ENCODE measurements around the gene MGST2.
A peak's percentile ranks its signal among the peaks of the same experiment; 100 is the strongest.

The MGST2 gene

GRCh38 chr4:139676913-139677585 is 11.4 kb downstream of the MGST2 start:
- no peaks in the 10 kb centered on the region for H3K27me3 ChIP-seq (ENCODE audit: control insufficient read depth, insufficient read depth, low read length)
- peaks cover 14% of the 10 kb centered on the region for H3K4me1 ChIP-seq (ENCODE audit: control insufficient read depth, insufficient read depth, low read length)
- no peaks in the 10 kb centered on the region for H3K9me3 ChIP-seq (ENCODE audit: control insufficient read depth, low read length)
- peaks cover 8% of the 10 kb centered on the region for H3K36me3 ChIP-seq (ENCODE audit: control insufficient read depth, insufficient read depth, low read length)
- H3K9ac ChIP-seq (ENCODE audit: low read length): no peak overlapping the region
- no peak overlapping the region for H3K4me3 ChIP-seq (ENCODE audit: low read length)

DNA sequence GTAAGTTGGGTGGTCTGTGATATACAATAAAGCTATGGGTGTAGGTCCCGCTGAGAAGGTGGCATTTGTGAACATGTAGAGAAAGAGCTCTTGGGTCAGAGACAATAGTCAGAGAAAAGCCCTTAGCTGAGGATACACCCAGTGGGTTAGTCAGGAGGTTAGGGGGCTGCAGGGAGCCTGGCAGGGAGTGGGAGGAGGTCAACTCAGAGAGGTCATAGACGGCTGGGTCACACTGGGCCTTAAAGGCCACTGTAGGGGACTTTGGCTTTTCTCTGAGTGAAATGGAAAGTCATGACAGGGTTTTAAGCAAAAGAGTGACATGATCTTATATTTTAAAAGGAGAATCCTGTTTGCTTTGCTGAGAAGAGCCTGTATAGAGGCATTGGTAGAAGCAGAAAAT is 16.7 kb downstream of the MGST2 start:
- H3K27me3 ChIP-seq (ENCODE audit: control insufficient read depth, insufficient read depth, low read length): no peaks in the 10 kb centered on the region
- H3K4me1 ChIP-seq (ENCODE audit: control insufficient read depth, insufficient read depth, low read length): peaks cover 25% of the 10 kb centered on the region
- no peak overlapping the region for H3K4me3 ChIP-seq (ENCODE audit: low read length)
- no peaks in the 10 kb centered on the region for H3K9me3 ChIP-seq (ENCODE audit: control insufficient read depth, low read length)
- H3K36me3 ChIP-seq (ENCODE audit: control insufficient read depth, insufficient read depth, low read length): peaks cover 8% of the 10 kb centered on the region
- no peak overlapping the region for H3K9ac ChIP-seq (ENCODE audit: low read length)

- H3K4me3 ChIP-seq (ENCODE audit: low read length): no peak overlapping the region
- H3K9me3 ChIP-seq (ENCODE audit: control insufficient read depth, low read length): no peaks in the 10 kb centered on the region
- no peaks in the 10 kb centered on the region for H3K27me3 ChIP-seq (ENCODE audit: control insufficient read depth, insufficient read depth, low read length)
- peak overlapping the region; percentile 12 for H3K9ac ChIP-seq (ENCODE audit: low read length)
- H3K4me1 ChIP-seq (ENCODE audit: control insufficient read depth, insufficient read depth, low read length): peaks cover 30% of the 10 kb centered on the region
- H3K36me3 ChIP-seq (ENCODE audit: control insufficient read depth, insufficient read depth, low read length): peaks cover 8% of the 10 kb centered on the region
Measured at GRCh38 chr4:139682741-139683151, 17.1 kb downstream of the MGST2 start.

GRCh38 chr4:139684351-139684750 is 18.7 kb downstream of the MGST2 start:
- Histone ChIP-seq H3K27me3 (ENCODE audit: control insufficient read depth, insufficient read depth, low read length) (no peaks in the 10 kb centered on the region), H3K9ac (ENCODE audit: low read length) (no peak overlapping the region), H3K9me3 (ENCODE audit: control insufficient read depth, low read length) (no peaks in the 10 kb centered on the region), H3K4me1 (ENCODE audit: control insufficient read depth, insufficient read depth, low read length) (peaks cover 30% of the 10 kb centered on the region), H3K4me3 (ENCODE audit: low read length) (no peak overlapping the region), H3K36me3 (ENCODE audit: control insufficient read depth, insufficient read depth, low read length) (no peaks in the 10 kb centered on the region)

DNA sequence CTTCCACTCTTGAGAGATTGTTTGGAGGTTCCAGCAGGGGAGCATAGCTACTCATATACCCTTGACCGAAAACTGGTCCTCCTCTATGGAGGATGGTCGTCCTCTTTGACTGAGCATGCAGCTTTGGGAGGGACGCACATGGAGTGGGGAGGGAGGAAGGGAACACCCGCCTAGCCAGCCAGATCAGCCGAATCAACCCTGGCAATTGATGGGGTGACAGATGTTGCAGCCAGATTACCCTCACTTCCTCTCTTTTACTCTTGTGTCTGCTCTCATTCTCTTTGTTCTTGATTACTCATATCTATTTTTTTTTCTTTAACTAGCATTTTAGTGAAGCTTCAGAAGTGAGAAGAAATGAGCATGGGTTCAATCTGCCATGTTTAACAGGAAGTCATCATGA is 19.6 kb downstream of the MGST2 start:
- peaks cover 30% of the 10 kb centered on the region for H3K4me1 ChIP-seq (ENCODE audit: control insufficient read depth, insufficient read depth, low read length)
- no peaks in the 10 kb centered on the region for H3K9me3 ChIP-seq (ENCODE audit: control insufficient read depth, low read length)
- no peak overlapping the region for H3K4me3 ChIP-seq (ENCODE audit: low read length)
- no peak overlapping the region for H3K9ac ChIP-seq (ENCODE audit: low read length)
- H3K36me3 ChIP-seq (ENCODE audit: control insufficient read depth, insufficient read depth, low read length): no peaks in the 10 kb centered on the region
- H3K27me3 ChIP-seq (ENCODE audit: control insufficient read depth, insufficient read depth, low read length): no peaks in the 10 kb centered on the region

DNA sequence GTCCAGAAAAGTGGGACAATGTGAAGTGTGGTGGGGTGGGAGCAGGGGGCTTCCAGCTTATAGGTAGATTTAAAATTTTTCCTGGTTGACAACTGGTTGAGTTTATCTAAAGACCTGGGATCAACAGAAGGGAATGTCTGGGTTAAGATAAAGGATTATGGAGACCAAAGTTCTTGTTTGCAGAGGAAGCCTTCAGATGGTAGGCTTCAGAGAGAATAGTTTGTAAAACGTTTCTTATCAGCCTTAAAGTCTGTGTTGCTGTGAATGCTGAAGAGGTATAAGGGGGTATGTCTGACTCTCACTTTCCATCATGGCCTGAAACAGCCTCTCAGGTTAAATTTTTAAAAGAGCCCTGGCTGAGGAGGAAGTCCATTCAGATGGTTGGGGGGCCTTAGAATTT is 20.5 kb downstream of the MGST2 start:
- Histone ChIP-seq H3K4me1 (ENCODE audit: control insufficient read depth, insufficient read depth, low read length) (peaks cover 30% of the 10 kb centered on the region), H3K36me3 (ENCODE audit: control insufficient read depth, insufficient read depth, low read length) (no peaks in the 10 kb centered on the region), H3K27me3 (ENCODE audit: control insufficient read depth, insufficient read depth, low read length) (no peaks in the 10 kb centered on the region), H3K9ac (ENCODE audit: low read length) (no peak overlapping the region), H3K4me3 (ENCODE audit: low read length) (no peak overlapping the region), H3K9me3 (ENCODE audit: control insufficient read depth, low read length) (no peaks in the 10 kb centered on the region)

GRCh38 chr4:139686988-139687387 is 21.4 kb downstream of the MGST2 start:
- Histone ChIP-seq H3K27me3 (ENCODE audit: control insufficient read depth, insufficient read depth, low read length) (no peaks in the 10 kb centered on the region), H3K9ac (ENCODE audit: low read length) (no peak overlapping the region), H3K9me3 (ENCODE audit: control insufficient read depth, low read length) (no peaks in the 10 kb centered on the region), H3K4me1 (ENCODE audit: control insufficient read depth, insufficient read depth, low read length) (peaks cover 28% of the 10 kb centered on the region), H3K36me3 (ENCODE audit: control insufficient read depth, insufficient read depth, low read length) (no peaks in the 10 kb centered on the region), H3K4me3 (ENCODE audit: low read length) (no peak overlapping the region)

DNA sequence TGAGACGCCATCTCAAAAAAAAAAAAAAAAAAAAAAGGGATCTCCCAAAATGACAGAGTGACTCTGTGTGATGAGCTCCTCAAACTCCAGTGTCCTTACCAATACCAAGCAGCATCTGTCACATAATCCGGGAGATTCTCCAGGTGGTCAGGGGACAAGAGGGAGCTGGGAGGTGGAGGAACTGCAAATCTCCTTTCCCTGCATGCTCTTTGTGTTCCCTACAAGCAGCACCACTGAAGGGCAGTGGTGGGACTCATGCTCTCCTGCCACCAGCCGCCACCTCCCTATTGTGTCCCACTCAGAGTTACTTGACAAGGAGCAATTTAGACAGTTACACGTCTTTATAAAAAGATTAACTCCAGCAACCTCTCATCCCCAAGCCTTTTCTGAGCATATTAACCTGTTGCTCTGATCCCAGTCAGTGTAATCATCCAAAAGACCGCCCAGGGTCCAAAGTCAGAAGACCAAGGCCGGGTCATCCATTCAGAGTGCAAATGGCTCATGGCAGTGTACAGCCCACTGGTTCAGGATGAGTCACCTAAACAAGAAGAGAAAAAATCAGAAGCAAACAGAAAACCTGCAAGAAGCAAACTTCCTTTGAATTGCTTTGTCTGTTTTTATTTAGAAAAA is 23.6 kb downstream of the MGST2 start:
- Histone ChIP-seq H3K36me3 (ENCODE audit: control insufficient read depth, insufficient read depth, low read length) (no peaks in the 10 kb centered on the region), H3K9ac (ENCODE audit: low read length) (no peak overlapping the region), H3K27me3 (ENCODE audit: control insufficient read depth, insufficient read depth, low read length) (no peaks in the 10 kb centered on the region), H3K4me1 (ENCODE audit: control insufficient read depth, insufficient read depth, low read length) (peaks cover 24% of the 10 kb centered on the region), H3K9me3 (ENCODE audit: control insufficient read depth, low read length) (no peaks in the 10 kb centered on the region), H3K4me3 (ENCODE audit: low read length) (no peak overlapping the region)

DNA sequence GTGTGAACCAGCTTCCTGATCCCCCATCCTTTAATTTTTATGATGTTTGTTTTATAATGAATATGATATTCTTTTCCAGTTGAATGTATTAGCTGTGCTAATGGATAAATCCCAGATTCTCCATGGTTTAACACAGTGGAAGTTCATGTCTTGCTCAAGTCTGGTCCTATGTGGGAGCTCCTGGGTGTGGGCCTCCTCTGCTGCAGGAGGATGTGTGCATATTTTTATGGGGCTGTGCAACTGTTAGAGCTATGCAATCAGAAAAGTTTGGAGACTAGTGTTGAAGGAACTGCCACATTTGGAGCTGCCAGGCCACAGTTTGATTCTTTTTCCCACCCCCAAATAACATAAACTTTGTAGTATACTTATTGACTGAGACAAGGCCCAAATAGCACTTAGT is 24.8 kb downstream of the MGST2 start:
- Histone ChIP-seq H3K4me1 (ENCODE audit: control insufficient read depth, insufficient read depth, low read length) (peaks cover 24% of the 10 kb centered on the region), H3K27me3 (ENCODE audit: control insufficient read depth, insufficient read depth, low read length) (no peaks in the 10 kb centered on the region), H3K4me3 (ENCODE audit: low read length) (no peak overlapping the region), H3K36me3 (ENCODE audit: control insufficient read depth, insufficient read depth, low read length) (no peaks in the 10 kb centered on the region), H3K9me3 (ENCODE audit: control insufficient read depth, low read length) (no peaks in the 10 kb centered on the region), H3K9ac (ENCODE audit: low read length) (no peak overlapping the region)

- Histone ChIP-seq H3K27me3 (ENCODE audit: control insufficient read depth, insufficient read depth, low read length) (no peaks in the 10 kb centered on the region), H3K4me3 (ENCODE audit: low read length) (no peak overlapping the region), H3K9ac (ENCODE audit: low read length) (no peak overlapping the region), H3K4me1 (ENCODE audit: control insufficient read depth, insufficient read depth, low read length) (peaks cover 14% of the 10 kb centered on the region), H3K9me3 (ENCODE audit: control insufficient read depth, low read length) (no peaks in the 10 kb centered on the region), H3K36me3 (ENCODE audit: control insufficient read depth, insufficient read depth, low read length) (peaks cover 6% of the 10 kb centered on the region)
Measured at GRCh38 chr4:139692309-139693012, 26.8 kb downstream of the MGST2 start.

- Histone ChIP-seq H3K4me3 (ENCODE audit: low read length) (no peak overlapping the region), H3K27me3 (ENCODE audit: control insufficient read depth, insufficient read depth, low read length) (no peaks in the 10 kb centered on the region), H3K9ac (ENCODE audit: low read length) (no peak overlapping the region), H3K36me3 (ENCODE audit: control insufficient read depth, insufficient read depth, low read length) (peaks cover 6% of the 10 kb centered on the region), H3K4me1 (ENCODE audit: control insufficient read depth, insufficient read depth, low read length) (peaks cover 11% of the 10 kb centered on the region), H3K9me3 (ENCODE audit: control insufficient read depth, low read length) (no peaks in the 10 kb centered on the region)
Measured at GRCh38 chr4:139694522-139695107, 29.0 kb downstream of the MGST2 start.

DNA sequence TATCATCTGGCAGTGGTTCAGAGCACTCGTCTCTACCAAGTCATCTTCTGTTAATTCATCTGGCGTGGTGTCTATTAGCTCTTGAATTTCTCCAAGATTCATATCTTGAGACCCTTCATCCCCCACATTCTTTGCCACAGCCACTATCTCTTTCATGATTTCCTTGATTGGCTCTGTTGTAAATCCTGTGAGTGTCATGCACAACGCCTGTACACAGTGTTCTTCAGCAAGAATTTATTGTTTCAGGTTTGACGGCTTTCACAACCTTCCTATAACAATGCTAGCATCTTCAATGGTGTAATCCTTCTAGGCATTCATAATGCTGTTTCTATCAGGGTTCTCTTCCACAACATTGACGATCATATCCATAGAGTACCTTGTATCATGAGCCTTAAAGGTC is 30.9 kb downstream of the MGST2 start:
- H3K27me3 ChIP-seq (ENCODE audit: control insufficient read depth, insufficient read depth, low read length): no peaks in the 10 kb centered on the region
- H3K9ac ChIP-seq (ENCODE audit: low read length): no peak overlapping the region
- H3K36me3 ChIP-seq (ENCODE audit: control insufficient read depth, insufficient read depth, low read length): peaks cover 6% of the 10 kb centered on the region
- H3K4me3 ChIP-seq (ENCODE audit: low read length): no peak overlapping the region
- H3K4me1 ChIP-seq (ENCODE audit: control insufficient read depth, insufficient read depth, low read length): peaks cover 11% of the 10 kb centered on the region
- H3K9me3 ChIP-seq (ENCODE audit: control insufficient read depth, low read length): no peaks in the 10 kb centered on the region

Data from mucosa of stomach (tissue), 1 donor.